Measurements from ENCODE around the gene CCNG2.
A peak's percentile ranks its signal among the peaks of the same experiment; 100 is the strongest.

The CCNG2 gene

GRCh38 chr4:77156912-77157858 is at the start of gene CCNG2:
CCNG2 (plus strand) TSS chr4:77157207; CDS start chr4:77158533, 1,326 bp downstream.
- H3K4me3 ChIP-seq = peak within 1 kb of the TSS; percentile 84
- in situ Hi-C loops (cut with MboI; ENCODE audit: low sequenced_read_pairs) = loop anchor here (10.0 kb wide), 1 partner anchor 82 kb away; the partner anchor contains the start of gene CCNI
- H3K9me3 ChIP-seq = no peaks in the 10 kb centered on the region
- H3K27me3 ChIP-seq (ENCODE audit: low read depth) = no peaks in the 10 kb centered on the region
- peaks cover 23% of the 10 kb centered on the region for H3K36me3 ChIP-seq (replicated peaks)
- H3K4me1 ChIP-seq = peaks cover 22% of the 10 kb centered on the region
- peak; percentile 86 to 94 for DNase-seq (ENCODE audit: low spot score in 2 of 2)

DNA sequence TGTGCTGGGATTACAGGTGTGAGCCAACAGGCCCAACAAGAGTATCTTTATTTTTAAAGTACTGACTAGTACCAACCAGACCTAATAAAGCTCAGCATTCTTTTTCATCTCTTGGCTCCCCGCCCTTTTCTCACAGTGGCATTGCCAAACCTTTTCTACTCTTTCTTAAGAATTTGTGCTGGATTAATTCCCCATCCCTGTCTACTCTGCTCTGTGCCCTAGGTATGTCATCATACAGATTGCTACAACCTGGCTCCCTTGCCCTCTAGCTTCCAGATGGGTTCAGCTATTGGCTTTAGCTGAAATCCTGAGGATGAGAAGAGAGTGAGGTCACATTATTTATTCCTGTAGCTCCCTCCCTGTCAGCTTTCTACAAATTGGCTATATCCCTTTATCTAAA is 46.3 kb upstream of the CCNG2 start:
- DNase-seq (ENCODE audit: low spot score in 2 of 2) = no peak
- Histone ChIP-seq H3K4me1 (no peaks in the 10 kb centered on the region), H3K36me3 (replicated peaks) (no peaks in the 10 kb centered on the region), H3K27me3 (ENCODE audit: low read depth) (peaks cover 4% of the 10 kb centered on the region; the same call in 1 of the 2 replicates), H3K4me3 (no peak overlapping the region), H3K9me3 (no peaks in the 10 kb centered on the region; the same call in 1 of the 2 replicates)
- in situ Hi-C loops (cut with MboI; ENCODE audit: low sequenced_read_pairs) = no loop called here

DNA sequence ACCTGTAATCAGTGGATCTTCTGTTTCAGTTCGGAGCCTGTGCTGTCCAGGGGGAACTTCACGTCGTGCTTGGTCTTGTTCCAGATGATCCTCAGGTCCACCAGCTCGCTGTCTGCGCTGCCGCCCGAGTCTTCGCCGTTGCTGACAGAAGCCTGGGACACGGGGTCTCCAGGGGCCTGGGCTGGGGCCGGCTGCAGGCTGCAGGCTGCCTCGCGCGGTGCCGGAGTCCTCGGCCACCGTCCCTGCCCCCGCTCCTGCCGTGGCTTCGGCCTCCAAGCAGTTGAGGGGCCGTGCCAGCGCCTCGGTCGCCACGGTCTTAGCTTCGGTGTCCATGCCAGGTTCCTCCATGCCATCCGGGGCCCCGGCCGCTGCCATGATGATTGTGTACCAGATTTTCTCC is 43.9 kb upstream of the CCNG2 start:
- no peak overlapping the region for H3K4me3 ChIP-seq
- H3K9me3 ChIP-seq = no peaks in the 10 kb centered on the region
- in situ Hi-C loops (cut with MboI; ENCODE audit: low sequenced_read_pairs) = no loop called here
- no peaks in the 10 kb centered on the region for H3K36me3 ChIP-seq (replicated peaks)
- H3K27me3 ChIP-seq (ENCODE audit: low read depth) = peaks cover 4% of the 10 kb centered on the region; the same call in 1 of the 2 replicates
- no peaks in the 10 kb centered on the region for H3K4me1 ChIP-seq
- no peak for DNase-seq (ENCODE audit: low spot score in 2 of 2)

DNA sequence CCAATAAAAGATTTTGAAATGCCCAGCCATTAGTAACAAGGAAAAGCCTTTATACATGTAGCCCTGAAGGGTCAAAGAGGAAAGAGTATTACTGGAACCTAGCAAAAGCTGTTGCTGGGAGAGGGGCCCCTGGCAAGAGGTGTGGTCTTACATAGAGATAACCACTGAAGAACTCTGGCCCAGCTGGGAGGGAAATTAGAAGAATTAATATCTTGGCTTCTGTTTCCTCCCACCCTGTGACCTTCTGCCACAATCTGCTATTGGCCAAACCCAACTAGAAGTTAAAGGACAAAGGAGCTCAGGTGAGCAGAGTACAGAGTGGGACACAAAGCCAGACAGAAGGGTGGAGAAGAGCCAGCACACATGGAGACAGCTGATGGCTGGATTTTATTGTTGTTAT is 39.3 kb upstream of the CCNG2 start:
- Histone ChIP-seq H3K36me3 (replicated peaks) (no peaks in the 10 kb centered on the region), H3K27me3 (ENCODE audit: low read depth) (peaks cover 4% of the 10 kb centered on the region), H3K9me3 (no peaks in the 10 kb centered on the region), H3K4me3 (no peak overlapping the region), H3K4me1 (no peaks in the 10 kb centered on the region)
- in situ Hi-C loops (cut with MboI; ENCODE audit: low sequenced_read_pairs) = no loop called here
- no peak for DNase-seq (ENCODE audit: low spot score in 2 of 2)

DNA sequence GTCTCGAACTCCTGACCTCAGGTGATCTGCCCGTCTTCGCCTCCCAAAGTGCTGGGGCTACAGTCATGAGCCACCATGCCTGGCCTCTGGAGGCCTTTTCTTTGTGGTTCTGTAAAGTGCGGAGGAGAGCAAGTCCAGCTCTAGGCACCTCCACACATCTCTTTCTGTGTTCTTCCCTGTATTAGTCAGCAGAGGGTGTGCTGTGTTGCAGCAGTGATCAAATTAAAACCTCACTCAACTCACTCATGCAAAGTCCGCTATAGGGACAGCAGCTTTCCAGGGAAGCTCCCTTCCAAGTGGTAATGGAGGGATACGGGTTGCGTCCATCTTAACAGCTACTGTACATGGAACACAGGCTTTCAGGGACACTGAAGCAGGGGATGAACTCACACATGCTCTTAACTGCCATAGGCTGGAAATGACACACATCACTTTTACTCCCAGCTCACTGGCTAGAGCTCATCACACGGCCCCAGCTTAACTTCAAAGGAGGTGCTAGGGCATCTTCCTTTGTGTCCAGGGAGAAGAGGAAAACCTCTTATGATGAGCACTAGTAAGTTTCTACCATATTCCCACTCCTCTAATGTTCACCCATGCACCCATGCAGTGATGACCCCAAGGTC is 36.0 kb upstream of the CCNG2 start:
- Histone ChIP-seq H3K9me3 (no peaks in the 10 kb centered on the region), H3K27me3 (ENCODE audit: low read depth) (no peaks in the 10 kb centered on the region; the same call in 1 of the 2 replicates), H3K36me3 (replicated peaks) (no peaks in the 10 kb centered on the region), H3K4me1 (no peaks in the 10 kb centered on the region), H3K4me3 (no peak overlapping the region)
- no peak for DNase-seq (ENCODE audit: low spot score in 2 of 2)
- in situ Hi-C loops (cut with MboI; ENCODE audit: low sequenced_read_pairs) = no loop called here

DNA sequence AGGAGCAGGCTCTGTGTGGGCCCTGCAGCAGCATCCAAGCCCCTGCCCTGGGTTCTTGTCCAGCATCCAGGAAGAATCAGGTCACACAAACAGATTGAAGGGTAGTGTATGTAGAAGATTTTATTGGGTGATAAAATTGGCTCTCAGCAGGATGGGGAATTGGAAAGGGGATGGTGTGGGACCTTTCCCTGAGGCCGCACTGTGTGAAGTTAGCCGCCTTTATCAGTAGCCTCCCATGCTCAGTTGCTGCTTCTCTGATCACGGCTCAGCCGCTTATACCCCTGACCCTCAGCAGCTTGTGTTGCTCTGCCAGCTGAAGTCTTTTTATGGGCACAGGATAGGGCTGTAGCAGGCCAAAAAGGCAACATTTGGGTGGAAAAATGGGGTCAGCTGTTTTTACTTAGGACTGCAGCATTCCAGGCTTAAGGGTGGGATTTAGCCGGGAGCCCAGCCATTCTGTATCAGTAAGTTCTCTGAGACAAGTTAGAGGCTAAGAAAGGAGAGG is 35.2 kb upstream of the CCNG2 start:
- no peak for DNase-seq (ENCODE audit: low spot score in 2 of 2)

GRCh38 chr4:77122656-77123055 is 34.4 kb upstream of the CCNG2 start:
- no peak for DNase-seq (ENCODE audit: low spot score in 2 of 2)
- Histone ChIP-seq H3K4me3 (no peak overlapping the region), H3K9me3 (no peaks in the 10 kb centered on the region), H3K27me3 (ENCODE audit: low read depth) (no peaks in the 10 kb centered on the region; the same call in 1 of the 2 replicates), H3K4me1 (no peaks in the 10 kb centered on the region), H3K36me3 (replicated peaks) (no peaks in the 10 kb centered on the region)
- in situ Hi-C loops (cut with MboI; ENCODE audit: low sequenced_read_pairs) = no loop called here

More for the DNA sequence above, 35.2 kb upstream of the CCNG2 start:
- H3K36me3 ChIP-seq (replicated peaks) = no peaks in the 10 kb centered on the region
- H3K4me1 ChIP-seq = no peaks in the 10 kb centered on the region
- in situ Hi-C loops (cut with MboI; ENCODE audit: low sequenced_read_pairs) = no loop called here
- no peaks in the 10 kb centered on the region; the same call in 1 of the 2 replicates for H3K27me3 ChIP-seq (ENCODE audit: low read depth)
- no peaks in the 10 kb centered on the region for H3K9me3 ChIP-seq
- H3K4me3 ChIP-seq = no peak overlapping the region

GRCh38 chr4:77123411-77123810 is 33.6 kb upstream of the CCNG2 start:
- in situ Hi-C loops (cut with MboI; ENCODE audit: low sequenced_read_pairs) = no loop called here
- DNase-seq (ENCODE audit: low spot score in 2 of 2) = no peak
- Histone ChIP-seq H3K36me3 (replicated peaks) (no peaks in the 10 kb centered on the region), H3K4me3 (no peak overlapping the region), H3K4me1 (no peaks in the 10 kb centered on the region), H3K27me3 (ENCODE audit: low read depth) (no peaks in the 10 kb centered on the region; the same call in 1 of the 2 replicates), H3K9me3 (no peaks in the 10 kb centered on the region)

GRCh38 chr4:77124576-77124975 is 32.4 kb upstream of the CCNG2 start:
- H3K4me1 ChIP-seq = no peaks in the 10 kb centered on the region
- in situ Hi-C loops (cut with MboI; ENCODE audit: low sequenced_read_pairs) = no loop called here
- no peak overlapping the region for H3K4me3 ChIP-seq
- no peak for DNase-seq (ENCODE audit: low spot score in 2 of 2)
- no peaks in the 10 kb centered on the region; the same call in 1 of the 2 replicates for H3K27me3 ChIP-seq (ENCODE audit: low read depth)
- H3K9me3 ChIP-seq = no peaks in the 10 kb centered on the region
- no peaks in the 10 kb centered on the region for H3K36me3 ChIP-seq (replicated peaks)

DNA sequence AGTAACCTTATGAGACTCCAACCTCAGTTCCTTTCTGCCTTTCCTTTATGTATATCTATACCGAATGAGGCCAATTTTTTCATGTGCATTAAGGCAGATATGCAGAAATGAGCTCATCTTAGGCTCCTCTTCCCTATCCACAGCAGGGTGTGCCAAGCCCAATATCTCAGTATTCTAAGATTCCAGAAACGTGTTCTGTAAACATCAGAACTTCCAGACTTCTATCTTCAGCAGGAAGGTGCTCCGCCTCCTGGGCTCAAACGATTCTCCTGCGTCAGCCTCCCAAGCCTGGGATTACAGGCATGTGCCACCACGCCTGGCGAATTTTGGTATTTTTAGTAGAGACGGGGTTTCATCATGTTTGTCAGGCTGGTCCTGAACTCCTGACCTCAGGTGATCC is 31.0 kb upstream of the CCNG2 start:
- Histone ChIP-seq H3K4me1 (no peaks in the 10 kb centered on the region), H3K4me3 (no peak overlapping the region), H3K36me3 (replicated peaks) (no peaks in the 10 kb centered on the region), H3K27me3 (ENCODE audit: low read depth) (no peaks in the 10 kb centered on the region; the same call in 1 of the 2 replicates), H3K9me3 (no peaks in the 10 kb centered on the region)
- DNase-seq (ENCODE audit: low spot score in 2 of 2) = no peak
- in situ Hi-C loops (cut with MboI; ENCODE audit: low sequenced_read_pairs) = no loop called here

DNA sequence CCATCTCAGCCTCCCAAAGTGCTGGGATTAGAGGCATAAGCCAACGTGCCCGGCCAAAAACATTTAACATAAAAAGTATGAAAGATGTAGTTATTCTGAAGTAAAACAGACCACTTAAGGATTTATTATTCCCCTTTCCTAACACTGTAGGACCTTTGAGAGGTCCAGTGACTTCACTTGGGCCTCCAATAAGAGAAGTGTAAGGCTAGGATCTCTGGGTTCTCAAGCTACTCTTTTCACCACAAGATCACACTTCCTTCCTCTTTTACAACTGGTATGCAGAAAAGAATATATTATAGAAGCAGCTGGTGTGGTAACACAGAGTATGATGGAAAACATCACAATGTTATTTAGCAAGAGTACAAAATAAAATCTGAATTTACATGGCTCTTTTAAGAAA is 30.2 kb upstream of the CCNG2 start:
- Histone ChIP-seq H3K4me3 (no peak overlapping the region), H3K4me1 (no peaks in the 10 kb centered on the region), H3K36me3 (replicated peaks) (no peaks in the 10 kb centered on the region), H3K9me3 (no peaks in the 10 kb centered on the region), H3K27me3 (ENCODE audit: low read depth) (no peaks in the 10 kb centered on the region; the same call in 1 of the 2 replicates)
- DNase-seq (ENCODE audit: low spot score in 2 of 2) = no peak
- in situ Hi-C loops (cut with MboI; ENCODE audit: low sequenced_read_pairs) = no loop called here

- Histone ChIP-seq H3K4me1 (peaks cover under 1% of the 10 kb centered on the region; the same call in 1 of the 2 replicates), H3K4me3 (no peak overlapping the region), H3K27me3 (ENCODE audit: low read depth) (no peaks in the 10 kb centered on the region; the same call in 1 of the 2 replicates), H3K9me3 (no peaks in the 10 kb centered on the region), H3K36me3 (replicated peaks) (no peaks in the 10 kb centered on the region)
- DNase-seq (ENCODE audit: low spot score in 2 of 2) = no peak
- in situ Hi-C loops (cut with MboI; ENCODE audit: low sequenced_read_pairs) = no loop called here
These were observed 29.8 kb upstream of the CCNG2 start for GRCh38 chr4:77127215-77127614.

DNA sequence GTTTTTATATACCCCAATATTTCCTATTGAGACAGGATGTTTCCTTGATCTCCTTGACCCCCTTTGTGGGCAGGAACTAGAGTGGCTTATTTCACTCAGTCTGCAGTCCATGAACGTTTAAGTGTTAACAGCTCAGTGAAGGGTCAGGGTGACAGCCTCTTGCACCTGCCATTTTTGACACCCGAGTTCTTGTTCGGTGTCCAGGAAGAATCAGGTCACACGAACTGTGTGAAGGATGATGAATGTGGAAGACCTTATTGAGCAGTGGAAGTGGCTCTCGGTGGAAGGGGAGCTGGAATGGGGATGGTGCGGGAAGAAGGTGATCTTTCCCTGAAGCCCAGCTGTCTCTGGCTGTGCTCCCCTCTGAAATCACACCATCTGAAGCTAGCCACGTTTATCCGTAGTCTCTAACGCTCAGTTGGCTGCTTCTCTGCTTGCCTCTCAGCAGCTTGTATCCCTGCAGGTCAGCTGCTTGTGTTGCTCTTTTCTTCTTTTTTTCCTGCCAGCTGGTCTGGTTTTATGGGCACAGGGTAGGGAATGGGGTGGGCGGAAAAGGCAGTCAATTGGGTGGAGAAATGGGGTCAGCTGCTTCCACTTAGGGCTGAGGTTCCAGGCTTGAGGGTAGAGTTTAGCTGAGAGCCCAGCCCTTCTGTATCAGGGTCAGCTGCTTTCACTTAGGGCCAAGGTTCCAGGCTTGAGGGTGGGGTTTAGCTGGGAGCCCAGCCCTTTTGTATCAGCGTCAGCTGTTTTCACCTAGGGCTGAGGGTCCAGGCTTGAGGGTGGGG is 29.0 kb upstream of the CCNG2 start:
- no peaks in the 10 kb centered on the region for H3K36me3 ChIP-seq (replicated peaks)
- no peak overlapping the region for H3K4me3 ChIP-seq
- H3K27me3 ChIP-seq (ENCODE audit: low read depth) = no peaks in the 10 kb centered on the region; the same call in 1 of the 2 replicates
- H3K4me1 ChIP-seq = peaks cover 5% of the 10 kb centered on the region; the same call in 1 of the 2 replicates
- in situ Hi-C loops (cut with MboI; ENCODE audit: low sequenced_read_pairs) = no loop called here
- no peaks in the 10 kb centered on the region for H3K9me3 ChIP-seq
- no peak for DNase-seq (ENCODE audit: low spot score in 2 of 2)

All from HAP-1 (cell line).